Astrocyte of the spinal cord (primary cell): ENCODE measurements around the gene RIC1.
"Not testable (repeated sequence)": the region's sequence is repeated elsewhere in the genome, so short reads cannot be mapped to it uniquely, and the experiment has no call there.

Experiments used
- DNase-seq: peaks from one replicate; pipeline ENCODE4 v3.0.0; 2011; ENCODE audit warnings: low read depth, low spot score
- H3K4me3 ChIP-seq: 2 replicates; pipeline ENCODE4 v1.5.1; 2011; ENCODE audit warnings: low read depth, mild to moderate bottlenecking, low read length, moderate library complexity
- CTCF ChIP-seq: IDR thresholded peaks from 2 replicates; pipeline ENCODE4 v1.5.1; 2012; ENCODE audit warnings: low read depth, mild to moderate bottlenecking, low read length, inconsistent platforms
- in situ Hi-C: cut with HindIII; loops from 2 replicates; pipeline ENCODE4 v1.10.0; 2017; ENCODE audit warnings: low sequenced_read_pairs

The RIC1 gene

GRCh38 chr9:5651246-5651645 lies 22.3 kb downstream of the RIC1 start:
- in situ Hi-C loops = no loop called here
- TF ChIP-seq CTCF = no peak
- no peak overlapping the region for H3K4me3 ChIP-seq
- no peak for DNase-seq

GRCh38 chr9:5652821-5653220 lies 23.9 kb downstream of the RIC1 start:
- no peak overlapping the region for H3K4me3 ChIP-seq
- no peak for TF ChIP-seq CTCF
- in situ Hi-C loops = no loop called here
- DNase-seq = no peak

GRCh38 chr9:5662804-5663203 lies 33.9 kb downstream of the RIC1 start:
- in situ Hi-C loops, H3K4me3 ChIP-seq, DNase-seq: not testable (repeated sequence)

GRCh38 chr9:5665059-5665458 lies 36.2 kb downstream of the RIC1 start:
- TF ChIP-seq CTCF = no peak
- in situ Hi-C loops = no loop called here
- no peak for DNase-seq
- no peak overlapping the region for H3K4me3 ChIP-seq

- no peak for TF ChIP-seq CTCF
- no peak overlapping the region for H3K4me3 ChIP-seq
- no peak for DNase-seq
- in situ Hi-C loops = no loop called here
Measured at GRCh38 chr9:5667391-5667790, 38.5 kb downstream of the RIC1 start.

GRCh38 chr9:5670079-5670478 lies 41.2 kb downstream of the RIC1 start:
- in situ Hi-C loops = no loop called here
- no peak for TF ChIP-seq CTCF
- no peak for DNase-seq
- H3K4me3 ChIP-seq = no peak overlapping the region

- in situ Hi-C loops = no loop called here
- H3K4me3 ChIP-seq = no peak overlapping the region
- DNase-seq = peak; percentile 18
- TF ChIP-seq CTCF = no peak
Measured at GRCh38 chr9:5671711-5672353, 42.9 kb downstream of the RIC1 start.

- H3K4me3 ChIP-seq, DNase-seq, in situ Hi-C loops: not testable (repeated sequence)
Measured at GRCh38 chr9:5675046-5675445, 46.1 kb downstream of the RIC1 start.

GRCh38 chr9:5683591-5683990 lies 54.7 kb downstream of the RIC1 start:
- H3K4me3 ChIP-seq, in situ Hi-C loops, DNase-seq: not testable (repeated sequence)
